ENCODE results near the gene PDE9A.

Gene PDE9A

GRCh38 chr21:42784276-42784675 is 130.9 kb downstream of the PDE9A start:
- DNase-seq (ENCODE audit: low spot score) = no peak

DNA sequence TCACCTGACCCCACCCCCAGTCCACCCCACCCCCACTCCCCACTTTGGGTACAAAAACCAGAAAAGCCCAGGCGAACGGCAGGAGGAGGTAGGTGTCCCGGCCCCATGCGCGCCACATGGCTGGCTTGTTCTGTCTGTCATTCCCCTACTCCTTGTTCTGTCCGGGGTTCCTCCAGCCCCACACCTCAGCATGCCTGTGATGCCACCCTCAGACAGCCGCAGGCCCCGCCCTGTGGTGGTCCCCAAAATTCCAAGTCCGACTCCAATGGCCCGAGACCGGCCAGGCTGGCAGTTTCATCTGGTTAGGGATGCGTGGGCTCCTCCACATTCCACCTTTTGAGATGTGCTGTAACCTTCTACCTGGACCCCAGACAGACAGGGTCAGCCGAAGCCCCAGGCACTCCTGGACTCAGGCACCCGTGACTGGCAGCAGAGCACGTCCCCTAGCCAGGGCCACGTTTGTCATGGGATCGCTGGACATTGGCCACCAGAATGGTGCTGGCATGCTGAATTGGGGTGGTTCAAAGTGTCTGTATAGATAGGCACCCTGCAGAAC is 131.6 kb downstream of the PDE9A start:
- no peak for DNase-seq (ENCODE audit: low spot score)
- TF ChIP-seq, protein P1, sequence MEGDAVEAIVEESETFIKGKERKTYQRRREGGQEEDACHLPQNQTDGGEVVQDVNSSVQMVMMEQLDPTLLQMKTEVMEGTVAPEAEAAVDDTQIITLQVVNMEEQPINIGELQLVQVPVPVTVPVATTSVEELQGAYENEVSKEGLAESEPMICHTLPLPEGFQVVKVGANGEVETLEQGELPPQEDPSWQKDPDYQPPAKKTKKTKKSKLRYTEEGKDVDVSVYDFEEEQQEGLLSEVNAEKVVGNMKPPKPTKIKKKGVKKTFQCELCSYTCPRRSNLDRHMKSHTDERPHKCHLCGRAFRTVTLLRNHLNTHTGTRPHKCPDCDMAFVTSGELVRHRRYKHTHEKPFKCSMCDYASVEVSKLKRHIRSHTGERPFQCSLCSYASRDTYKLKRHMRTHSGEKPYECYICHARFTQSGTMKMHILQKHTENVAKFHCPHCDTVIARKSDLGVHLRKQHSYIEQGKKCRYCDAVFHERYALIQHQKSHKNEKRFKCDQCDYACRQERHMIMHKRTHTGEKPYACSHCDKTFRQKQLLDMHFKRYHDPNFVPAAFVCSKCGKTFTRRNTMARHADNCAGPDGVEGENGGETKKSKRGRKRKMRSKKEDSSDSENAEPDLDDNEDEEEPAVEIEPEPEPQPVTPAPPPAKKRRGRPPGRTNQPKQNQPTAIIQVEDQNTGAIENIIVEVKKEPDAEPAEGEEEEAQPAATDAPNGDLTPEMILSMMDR (IDR thresholded peaks at IDR 0.05; ENCODE audit: extremely low read depth, missing control alignments) = no peak

More at GRCh38 chr21:42784276-42784675, 130.9 kb downstream of the PDE9A start:
- TF ChIP-seq, protein P1 (IDR thresholded peaks at IDR 0.05; ENCODE audit: extremely low read depth, missing control alignments) = no peak

DNA sequence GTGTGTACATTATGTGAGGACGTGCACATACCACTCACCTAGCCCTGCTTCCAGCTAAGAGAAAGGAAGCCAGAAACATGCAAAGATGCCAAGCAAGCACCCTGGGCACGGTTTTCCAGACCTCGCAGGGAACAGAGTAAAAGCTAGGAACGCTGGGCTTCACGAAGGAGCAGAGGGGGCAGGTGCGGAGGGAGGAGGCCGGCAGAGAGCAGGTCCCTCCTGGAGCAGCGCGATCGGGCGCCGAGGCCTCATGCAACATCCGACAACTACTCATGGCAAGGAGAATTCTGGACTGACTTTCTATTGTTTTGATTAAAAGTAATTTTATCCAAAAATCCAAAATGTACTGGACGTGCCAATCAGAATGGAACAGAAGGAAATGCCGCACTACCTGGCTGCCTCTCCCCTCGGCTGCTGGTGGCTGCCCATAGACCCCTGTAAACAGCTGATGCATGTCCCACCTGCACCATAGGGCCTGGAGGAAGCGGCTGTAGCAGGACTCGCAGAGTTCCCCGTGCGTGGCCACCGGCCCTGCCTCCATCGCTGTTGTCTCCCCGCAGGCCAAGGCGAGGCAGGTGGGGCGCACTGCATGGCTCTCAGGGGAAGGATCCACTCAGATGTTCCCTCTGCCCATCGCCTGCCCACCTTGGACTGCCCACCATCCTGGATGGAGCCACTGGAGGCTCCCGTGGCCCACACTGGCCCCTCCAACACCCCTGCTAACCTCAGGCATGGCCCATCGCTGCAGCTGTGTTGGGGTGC is 132.4 kb downstream of the PDE9A start:
- DNase-seq (ENCODE audit: low spot score) = no peak
- TF ChIP-seq, protein P1 (IDR thresholded peaks at IDR 0.05; ENCODE audit: extremely low read depth, missing control alignments) = no peak

- no peak for DNase-seq (ENCODE audit: low spot score)
These were observed 133.5 kb downstream of the PDE9A start for GRCh38 chr21:42786884-42787283.

DNA sequence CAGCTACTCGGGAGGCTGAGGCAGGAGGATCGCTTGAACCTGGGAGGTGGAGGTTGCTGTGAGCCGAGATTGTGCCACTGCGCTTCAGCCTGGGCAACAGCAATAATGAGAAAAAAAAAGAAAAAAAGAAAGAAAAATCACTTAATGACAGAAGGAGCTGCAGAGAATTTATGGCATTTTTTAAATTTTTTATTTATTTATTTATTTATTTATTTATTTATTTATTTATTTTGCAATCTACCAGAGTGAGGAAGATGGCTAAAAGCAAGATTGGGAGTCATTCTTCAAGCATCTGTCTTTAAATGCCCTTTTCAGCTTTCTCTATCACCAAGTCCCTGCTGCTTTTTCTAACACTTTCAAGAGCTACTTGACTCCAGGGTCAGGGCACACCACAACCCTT is 134.2 kb downstream of the PDE9A start:
- no peak for DNase-seq (ENCODE audit: low spot score)
- TF ChIP-seq, protein P1 (IDR thresholded peaks at IDR 0.05; ENCODE audit: extremely low read depth, missing control alignments) = no peak

More at GRCh38 chr21:42786884-42787283, 133.5 kb downstream of the PDE9A start:
- TF ChIP-seq, protein P1 (IDR thresholded peaks at IDR 0.05; ENCODE audit: extremely low read depth, missing control alignments) = no peak

DNA sequence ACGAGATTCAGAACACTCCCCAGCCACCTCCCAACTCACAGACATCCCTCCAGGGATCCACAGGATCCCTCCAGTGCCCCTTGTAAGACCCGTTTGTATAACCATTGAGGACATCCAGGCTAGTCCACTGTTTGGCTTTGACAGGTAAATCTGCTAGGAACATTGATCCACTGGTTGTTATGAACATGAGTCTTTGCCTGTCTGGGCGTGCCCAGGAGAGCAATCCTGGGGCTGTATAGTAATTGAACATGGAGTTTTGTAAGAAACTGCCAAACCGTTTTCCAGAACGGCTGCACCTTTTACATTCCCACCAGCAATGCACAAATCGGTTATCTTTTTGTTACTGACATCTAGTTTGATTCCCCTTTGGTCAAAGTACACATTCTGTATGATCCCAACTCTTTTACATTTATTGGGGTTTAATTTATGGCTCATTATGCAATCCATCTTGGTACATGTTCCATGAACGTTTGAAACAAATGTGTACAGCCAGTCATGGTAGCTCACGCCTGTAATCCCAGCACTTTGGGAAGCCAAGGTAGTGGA is 137.2 kb downstream of the PDE9A start:
- TF ChIP-seq, protein P1 (IDR thresholded peaks at IDR 0.05; ENCODE audit: extremely low read depth, missing control alignments) = no peak
- DNase-seq (ENCODE audit: low spot score) = no peak

GRCh38 chr21:42793774-42794173 is 140.4 kb downstream of the PDE9A start:
- TF ChIP-seq, protein P1 (IDR thresholded peaks at IDR 0.05; ENCODE audit: extremely low read depth, missing control alignments) = no peak
- DNase-seq (ENCODE audit: low spot score) = no peak
